ENCODE results near the gene ITM2B. TPM values are rescaled to one million over a fixed set of nuclear protein-coding genes. Genes with fewer than 3 reads are reported as not detected.
A peak's percentile ranks its signal among the peaks of the same experiment; 100 is the strongest.

Gene ITM2B
- total and polyA plus RNA-seq, 7 donors = 105 to 219 (median 154) TPM

GRCh38 chr13:48318821-48319511 is 86.0 kb downstream of the ITM2B start:
- DNase-seq (peak in 1 of 2 donors; percentile 53), ATAC-seq (peak in 2 of 4 donors; percentile 25 to 36)
- H3K9me3 ChIP-seq = peaks cover 18% of the 10 kb centered on the region
- peaks cover 0 to 2% of the 10 kb centered on the region in 2 donors for H3K36me3 ChIP-seq (ENCODE audit: insufficient read depth in 1 of 2, low read depth in 1 of 2)
- intact Hi-C loops (cut with DNase I) = no loop called here
- no peaks in the 10 kb centered on the region for H3K4me1 ChIP-seq
- peak overlapping the region; percentile 41 for H3K4me3 ChIP-seq
- 69 to 77% (median 75%) methylated on average over 47 of the region's 47 CpGs for WGBS, 3 donors
- H3K27me3 ChIP-seq (ENCODE audit: insufficient read depth in 3 of 3, low read length in 2 of 3) = no peaks in the 10 kb centered on the region
- H3K27ac ChIP-seq = no peak overlapping the region
- TF ChIP-seq, protein P1, sequence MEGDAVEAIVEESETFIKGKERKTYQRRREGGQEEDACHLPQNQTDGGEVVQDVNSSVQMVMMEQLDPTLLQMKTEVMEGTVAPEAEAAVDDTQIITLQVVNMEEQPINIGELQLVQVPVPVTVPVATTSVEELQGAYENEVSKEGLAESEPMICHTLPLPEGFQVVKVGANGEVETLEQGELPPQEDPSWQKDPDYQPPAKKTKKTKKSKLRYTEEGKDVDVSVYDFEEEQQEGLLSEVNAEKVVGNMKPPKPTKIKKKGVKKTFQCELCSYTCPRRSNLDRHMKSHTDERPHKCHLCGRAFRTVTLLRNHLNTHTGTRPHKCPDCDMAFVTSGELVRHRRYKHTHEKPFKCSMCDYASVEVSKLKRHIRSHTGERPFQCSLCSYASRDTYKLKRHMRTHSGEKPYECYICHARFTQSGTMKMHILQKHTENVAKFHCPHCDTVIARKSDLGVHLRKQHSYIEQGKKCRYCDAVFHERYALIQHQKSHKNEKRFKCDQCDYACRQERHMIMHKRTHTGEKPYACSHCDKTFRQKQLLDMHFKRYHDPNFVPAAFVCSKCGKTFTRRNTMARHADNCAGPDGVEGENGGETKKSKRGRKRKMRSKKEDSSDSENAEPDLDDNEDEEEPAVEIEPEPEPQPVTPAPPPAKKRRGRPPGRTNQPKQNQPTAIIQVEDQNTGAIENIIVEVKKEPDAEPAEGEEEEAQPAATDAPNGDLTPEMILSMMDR (IDR thresholded peaks at IDR 0.05) = no peak

Other genes with a start within 250 kb of the ITM2B start
- 100 to 1,000 TPM in 3 of 4 donors, 10 to 100 TPM in 1; 96.7 to 111 (median 103) TPM for gene SUCLA2, start 231.9 kb upstream of the ITM2B start, total RNA-seq
- 100 to 1,000 TPM in 1 of 3 donors, 10 to 100 TPM in 2; 83.9 to 131 (median 85.5) TPM for gene SUCLA2, start 231.9 kb upstream of the ITM2B start, polyA plus RNA-seq
- gene NUDT15, start 195.5 kb upstream of the ITM2B start, total RNA-seq = 10 to 100 TPM in 1 of 4 donors, 1 to 10 TPM in 3; 8.7 to 12.0 (median 9.3) TPM
- gene NUDT15, start 195.5 kb upstream of the ITM2B start, polyA plus RNA-seq = 10 to 100 TPM; 14.1 to 20.8 (median 17.7) TPM
- 10 to 100 TPM; 41.3 to 58.6 (median 44.9) TPM for gene MED4, start 138.1 kb upstream of the ITM2B start, total RNA-seq
- 10 to 100 TPM; 48.5 to 81.0 (median 50.5) TPM for gene MED4, start 138.1 kb upstream of the ITM2B start, polyA plus RNA-seq
- 10 to 100 TPM; 23.7 to 35.6 (median 30.7) TPM for gene RB1, start 70.5 kb downstream of the ITM2B start, total RNA-seq
- gene RB1, start 70.5 kb downstream of the ITM2B start, polyA plus RNA-seq = 10 to 100 TPM; 16.6 to 28.0 (median 25.4) TPM
- gene LPAR6, start 179.9 kb downstream of the ITM2B start, total RNA-seq = 10 to 100 TPM in 1 of 4 donors, 1 to 10 TPM in 3; 4.1 to 11.0 (median 6.6) TPM
- 1 to 10 TPM; 5.3 to 7.5 (median 5.8) TPM for gene LPAR6, start 179.9 kb downstream of the ITM2B start, polyA plus RNA-seq

All from psoas muscle (tissue), 8 donors.